HepG2 (cell line): ENCODE measurements around the gene ACSL5. TPM values are rescaled to one million over a fixed set of nuclear protein-coding genes. Genes with fewer than 3 reads are reported as not detected.

Experiments used
- CBX5 ChIP-seq: sonication (generic); formaldehyde crosslinking; IDR thresholded peaks from 2 replicates; pipeline ENCODE4 v1.4.0; 2020; ENCODE audit warnings: missing genetic modification reagents, borderline replicate concordance
- DZIP1 ChIP-seq: sonication (generic); formaldehyde crosslinking; IDR thresholded peaks from 2 replicates; pipeline ENCODE4 v1.5.0; 2020; ENCODE audit warnings: mild to moderate bottlenecking, missing genetic modification reagents
- ETV5 ChIP-seq: IDR thresholded peaks from 2 replicates; pipeline ENCODE4 v1.6.1; 2018; ENCODE audit warnings: missing biosample characterization, missing genetic modification reagents, inconsistent platforms, borderline replicate concordance
- FOXO4 ChIP-seq: sonication (generic); formaldehyde crosslinking; conservative IDR thresholded peaks from 2 replicates; pipeline ENCODE4 v1.8.1; 2023; ENCODE audit warnings: missing genetic modification reagents
- HDAC6 ChIP-seq: fragments of 200-600 bp; sonication (generic); IDR thresholded peaks from 2 replicates; pipeline ENCODE4 v1.7.0; 2017; ENCODE audit warnings: mild to moderate bottlenecking, antibody characterized with exemption, low read length, low read depth
- MZF1 ChIP-seq: sonication (generic); formaldehyde crosslinking; IDR thresholded peaks from 2 replicates; pipeline ENCODE4 v1.8.1; 2023; ENCODE audit warnings: mild to moderate bottlenecking, missing genetic modification reagents, borderline replicate concordance
- NCOA1 ChIP-seq: sonication (generic); formaldehyde crosslinking; IDR thresholded peaks from 2 replicates; pipeline ENCODE4 v1.9.0; 2021; ENCODE audit warnings: missing genetic modification reagents
- NR1H2 ChIP-seq: sonication (generic); formaldehyde crosslinking; IDR thresholded peaks from 2 replicates; pipeline ENCODE4 v1.8.1; 2022; ENCODE audit warnings: low read depth, missing genetic modification reagents, borderline replicate concordance
- NR2F6 ChIP-seq, 2 experiments: IDR thresholded peaks; 2 replicates each; pipeline ENCODE4 v1.6.1; 2016; ENCODE audit warnings: antibody characterized with exemption in 1 of 2, mild to moderate bottlenecking in 1 of 2
- PHF20 ChIP-seq: sonication (generic); formaldehyde crosslinking; IDR thresholded peaks from 2 replicates; pipeline ENCODE4 v1.5.0; 2020; ENCODE audit warnings: mild to moderate bottlenecking, missing genetic modification reagents
- REPIN1 ChIP-seq: sonication (generic); formaldehyde crosslinking; IDR thresholded peaks from 2 replicates; pipeline ENCODE4 v1.8.0; 2022; ENCODE audit warnings: missing genetic modification reagents, low read depth, mild to moderate bottlenecking, borderline replicate concordance
- ZKSCAN8 ChIP-seq: IDR thresholded peaks from 2 replicates; pipeline ENCODE4 v1.6.1; 2016; ENCODE audit warnings: borderline replicate concordance, missing genetic modification reagents, missing compliant biosample characterization
- ZMYM3 ChIP-seq: sonication (generic); formaldehyde crosslinking; IDR thresholded peaks from 2 replicates; pipeline ENCODE4 v1.5.1; 2020; ENCODE audit warnings: mild to moderate bottlenecking, missing genetic modification reagents
- ZNF274 ChIP-seq: sonication (generic); formaldehyde crosslinking; IDR thresholded peaks from 2 replicates; pipeline ENCODE4 v1.5.1; 2020; ENCODE audit warnings: mild to moderate bottlenecking, missing genetic modification reagents
- ZNF337 ChIP-seq: sonication (generic); formaldehyde crosslinking; IDR thresholded peaks from 2 replicates; pipeline ENCODE4 v1.5.1; 2020; ENCODE audit warnings: missing genetic modification reagents, low read depth, mild to moderate bottlenecking, borderline replicate concordance
- ZNF343 ChIP-seq: sonication (generic); formaldehyde crosslinking; IDR thresholded peaks from 2 replicates; pipeline ENCODE4 v1.4.0; 2020; ENCODE audit warnings: mild to moderate bottlenecking, missing genetic modification reagents
- ZNF557 ChIP-seq: sonication (generic); formaldehyde crosslinking; IDR thresholded peaks from 2 replicates; pipeline ENCODE4 v1.4.0; 2020; ENCODE audit warnings: missing genetic modification reagents
- ZNF614 ChIP-seq: IDR thresholded peaks from 2 replicates; pipeline ENCODE4 v1.6.1; 2018; ENCODE audit warnings: missing biosample characterization, missing genetic modification reagents, inconsistent platforms, borderline replicate concordance
- polyA plus RNA-seq, 8 experiments: library from polyadenylated mRNA; depleted of rRNA in 3 of 8; stranded (reverse) in 7 of 8; unstranded in 1 of 8; fragments of >200 nt; fragmentation: Illumina TruSeq in 4 of 8; extraction: Trizol in 4 of 8; gene quantifications; 2 replicates each; pipeline versions ENCODE4 v1.2.1 to v1.2.3, GENCODE V29; 2011 to 2016; ENCODE audit warnings: low read depth in 4 of 8, missing spikeins in 1 of 8, mixed read lengths in 1 of 8; ENCODE audit not compliant: insufficient read depth in 1 of 8
- total RNA-seq, 5 experiments: library from RNA; depleted of rRNA; stranded (reverse); fragments of >200 nt; fragmentation: Illumina TruSeq; extraction: Trizol; gene quantifications; 2 replicates each; pipeline ENCODE4 v1.2.3, GENCODE V29; 2016; ENCODE audit warnings: low read depth in 1 of 5
- TF ChIP-seq, protein P1 (sequence below): sonication (generic); formaldehyde crosslinking; IDR thresholded peaks from 2 replicates; pipeline ENCODE4 v1.8.0; 2022; ENCODE audit warnings: missing genetic modification reagents, mild to moderate bottlenecking, inconsistent platforms, borderline replicate concordance
- TF ChIP-seq, protein P2 (sequence below): sonication (generic); formaldehyde crosslinking; IDR thresholded peaks from 2 replicates; pipeline ENCODE4 v1.4.0; 2020; ENCODE audit warnings: missing genetic modification reagents
- TF ChIP-seq, protein P3 (sequence below): sonication (generic); formaldehyde crosslinking; IDR thresholded peaks from 2 replicates; pipeline ENCODE4 v1.5.1; 2020; ENCODE audit warnings: mild to moderate bottlenecking, missing genetic modification reagents, moderate library complexity

Gene ACSL5
- total and polyA plus RNA-seq, 2 of the 13 experiments (the other 11 are each of a cell fraction or from before 2014, with no cell fraction given), result 56.4 to 82.5 TPM

DNA sequence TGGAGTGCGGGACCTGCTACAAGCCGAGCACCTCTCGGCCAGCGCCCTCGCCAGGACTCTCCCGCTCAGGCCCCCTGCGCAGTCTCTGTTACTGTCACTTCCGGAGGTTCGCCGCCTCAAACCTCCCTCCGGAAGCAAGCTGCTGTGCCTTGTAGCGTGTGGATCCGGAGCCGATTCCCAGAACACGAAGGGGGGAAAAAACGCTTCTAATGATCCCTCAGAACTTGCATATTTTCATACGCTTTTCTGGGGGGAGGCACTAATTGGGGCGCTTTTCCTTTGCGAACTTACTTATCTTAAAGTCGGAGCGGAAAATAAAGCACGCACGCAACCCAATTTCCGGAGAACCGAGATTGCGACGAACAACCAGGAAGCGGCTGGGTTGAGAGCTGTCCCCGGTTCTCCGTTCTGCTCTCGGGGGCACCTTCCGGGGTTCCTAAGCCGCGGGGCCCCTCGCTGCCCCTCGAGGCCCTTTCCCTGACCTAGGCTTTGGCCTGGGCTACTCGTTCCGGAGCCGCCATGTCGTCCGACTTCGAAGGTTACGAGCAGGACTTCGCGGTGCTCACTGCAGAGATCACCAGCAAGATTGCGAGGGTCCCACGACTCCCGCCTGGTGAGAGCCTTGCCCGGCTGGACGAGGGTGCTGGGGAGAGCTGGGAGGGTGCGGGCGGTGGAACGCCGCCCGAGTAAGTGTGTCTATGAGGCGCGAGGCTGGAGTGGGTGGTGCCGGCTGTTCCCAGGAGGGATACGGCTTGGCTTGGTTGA, 73.1 kb downstream of the ACSL5 start, which contains the start of the genes VTI1A and ZDHHC6 (continued):
- TF ChIP-seq, protein P1, sequence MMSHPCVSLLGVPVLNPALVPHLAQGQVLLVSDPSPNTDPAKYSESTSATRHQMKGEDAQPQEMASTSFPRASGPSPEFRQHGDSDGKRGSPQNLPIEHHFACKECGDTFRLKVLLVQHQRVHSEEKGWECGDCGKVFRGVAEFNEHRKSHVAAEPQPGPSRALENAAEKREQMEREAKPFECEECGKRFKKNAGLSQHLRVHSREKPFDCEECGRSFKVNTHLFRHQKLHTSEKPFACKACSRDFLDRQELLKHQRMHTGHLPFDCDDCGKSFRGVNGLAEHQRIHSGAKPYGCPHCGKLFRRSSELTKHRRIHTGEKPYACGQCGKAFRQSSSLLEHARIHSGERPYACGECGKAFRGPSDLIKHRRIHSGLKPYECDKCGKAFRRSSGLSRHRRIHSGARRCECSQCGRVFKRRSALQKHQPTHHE (CRISPR knock-in tag), result 0 out of 2 replicates have a peak, but pooled peaks have one; percentile 41
- TF ChIP-seq DZIP1 (CRISPR knock-in tag) (no peak), NCOA1 (CRISPR knock-in tag) (no peak), NR1H2 (no peak), ZNF343 (peak; percentile 95), ETV5 (CRISPR knock-in tag) (peak; percentile 53), REPIN1 (CRISPR knock-in tag) (peak; percentile 64; the same call in 1 of the 2 replicates), CBX5 (CRISPR knock-in tag) (peak; percentile 44; the same call in 1 of the 2 replicates), ZNF337 (no peak), NR2F6 (IDR thresholded peaks at IDR 0.05) (peak; percentile 45; the same call in 1 of the 2 replicates), NR2F6 (CRISPR knock-in tag; IDR thresholded peaks at IDR 0.05) (no peak), ZNF614 (CRISPR knock-in tag) (no peak; the same call in 1 of the 2 replicates), HDAC6 (no peak), ZNF274 (CRISPR knock-in tag) (no peak; the same call in 1 of the 2 replicates), ZNF557 (CRISPR knock-in tag) (no peak), FOXO4 (CRISPR knock-in tag) (no peak), ZMYM3 (CRISPR knock-in tag) (no peak), ZKSCAN8 (CRISPR knock-in tag) (0 out of 2 replicates have a peak, but pooled peaks have one; percentile 9), PHF20 (CRISPR knock-in tag) (peak; percentile 97), MZF1 (no peak)
- TF ChIP-seq, protein P2, sequence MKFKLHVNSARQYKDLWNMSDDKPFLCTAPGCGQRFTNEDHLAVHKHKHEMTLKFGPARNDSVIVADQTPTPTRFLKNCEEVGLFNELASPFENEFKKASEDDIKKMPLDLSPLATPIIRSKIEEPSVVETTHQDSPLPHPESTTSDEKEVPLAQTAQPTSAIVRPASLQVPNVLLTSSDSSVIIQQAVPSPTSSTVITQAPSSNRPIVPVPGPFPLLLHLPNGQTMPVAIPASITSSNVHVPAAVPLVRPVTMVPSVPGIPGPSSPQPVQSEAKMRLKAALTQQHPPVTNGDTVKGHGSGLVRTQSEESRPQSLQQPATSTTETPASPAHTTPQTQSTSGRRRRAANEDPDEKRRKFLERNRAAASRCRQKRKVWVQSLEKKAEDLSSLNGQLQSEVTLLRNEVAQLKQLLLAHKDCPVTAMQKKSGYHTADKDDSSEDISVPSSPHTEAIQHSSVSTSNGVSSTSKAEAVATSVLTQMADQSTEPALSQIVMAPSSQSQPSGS (CRISPR knock-in tag), result peak; percentile 48; the same call in 1 of the 2 replicates
- TF ChIP-seq, protein P3, sequence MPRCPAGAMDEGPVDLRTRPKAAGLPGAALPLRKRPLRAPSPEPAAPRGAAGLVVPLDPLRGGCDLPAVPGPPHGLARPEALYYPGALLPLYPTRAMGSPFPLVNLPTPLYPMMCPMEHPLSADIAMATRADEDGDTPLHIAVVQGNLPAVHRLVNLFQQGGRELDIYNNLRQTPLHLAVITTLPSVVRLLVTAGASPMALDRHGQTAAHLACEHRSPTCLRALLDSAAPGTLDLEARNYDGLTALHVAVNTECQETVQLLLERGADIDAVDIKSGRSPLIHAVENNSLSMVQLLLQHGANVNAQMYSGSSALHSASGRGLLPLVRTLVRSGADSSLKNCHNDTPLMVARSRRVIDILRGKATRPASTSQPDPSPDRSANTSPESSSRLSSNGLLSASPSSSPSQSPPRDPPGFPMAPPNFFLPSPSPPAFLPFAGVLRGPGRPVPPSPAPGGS (CRISPR knock-in tag), result no peak
